ENCODE results near the gene NCAPG2.

The NCAPG2 gene

GRCh38 chr7:158606129-158606528, 98.5 kb downstream of the NCAPG2 start:
- Histone ChIP-seq H3K4me2 (ENCODE audit: insufficient read depth, low read length) (no peak overlapping the region), H4K20me1 (ENCODE audit: insufficient read depth, low read length) (no peaks in the 10 kb centered on the region; the same call in 1 of the 2 replicates), H3K4me3 (ENCODE audit: low read depth in 1 of 2, low read length in 2 of 2) (no peak overlapping the region), H3K9me3 (ENCODE audit: insufficient read depth, low read length, severe bottlenecking) (no peaks in the 10 kb centered on the region), H3K36me3 (ENCODE audit: insufficient read depth, low read length) (peaks cover 77% of the 10 kb centered on the region), H3K9ac (ENCODE audit: low read depth, low read length) (no peak overlapping the region), H3K27me3 (ENCODE audit: insufficient read depth, low read length, poor library complexity) (no peaks in the 10 kb centered on the region), H3K4me1 (ENCODE audit: insufficient read depth, low read length) (no peaks in the 10 kb centered on the region), H3K27ac (ENCODE audit: low read length) (no peak overlapping the region; the same call in 1 of the 2 replicates), H2AFZ (ENCODE audit: low read depth, low read length) (no peak overlapping the region), H3K79me2 (ENCODE audit: insufficient read depth, low read length) (no peaks in the 10 kb centered on the region)
- TF ChIP-seq EZH2 (IDR thresholded peaks at IDR 0.05; ENCODE audit: borderline replicate concordance, low read depth, low read length, severe bottlenecking), result no peak
- no peak for ATAC-seq (ENCODE audit: insufficient read depth, low read depth)
- no peak for DNase-seq

- no peaks in the 10 kb centered on the region for H3K4me1 ChIP-seq (ENCODE audit: insufficient read depth, low read length)
- TF ChIP-seq CTCF (IDR thresholded peaks at IDR 0.05; ENCODE audit: borderline replicate concordance, extremely low read depth, low read length, poor library complexity, severe bottlenecking) (no peak), EZH2 (IDR thresholded peaks at IDR 0.05; ENCODE audit: borderline replicate concordance, low read depth, low read length, severe bottlenecking) (no peak)
- DNase-seq, result no peak
- H3K4me2 ChIP-seq (ENCODE audit: insufficient read depth, low read length), result no peak overlapping the region
- no peaks in the 10 kb centered on the region for H3K79me2 ChIP-seq (ENCODE audit: insufficient read depth, low read length)
- ATAC-seq (ENCODE audit: insufficient read depth, low read depth), result peak; percentile 35; the same call in 1 of the 3 replicates
- no peaks in the 10 kb centered on the region for H3K27me3 ChIP-seq (ENCODE audit: insufficient read depth, low read length, poor library complexity)
- no peak overlapping the region for H3K9ac ChIP-seq (ENCODE audit: low read depth, low read length)
- no peaks in the 10 kb centered on the region; the same call in 1 of the 2 replicates for H4K20me1 ChIP-seq (ENCODE audit: insufficient read depth, low read length)
- H2AFZ ChIP-seq (ENCODE audit: low read depth, low read length), result no peak overlapping the region
- H3K36me3 ChIP-seq (ENCODE audit: insufficient read depth, low read length), result peaks cover 60% of the 10 kb centered on the region
- no peak overlapping the region for H3K4me3 ChIP-seq (ENCODE audit: low read depth in 1 of 2, low read length in 2 of 2)
- H3K9me3 ChIP-seq (ENCODE audit: insufficient read depth, low read length, severe bottlenecking), result no peaks in the 10 kb centered on the region
- H3K27ac ChIP-seq (ENCODE audit: low read length), result no peak overlapping the region
Measured at GRCh38 chr7:158603773-158604755, 100.5 kb downstream of the NCAPG2 start.

DNA sequence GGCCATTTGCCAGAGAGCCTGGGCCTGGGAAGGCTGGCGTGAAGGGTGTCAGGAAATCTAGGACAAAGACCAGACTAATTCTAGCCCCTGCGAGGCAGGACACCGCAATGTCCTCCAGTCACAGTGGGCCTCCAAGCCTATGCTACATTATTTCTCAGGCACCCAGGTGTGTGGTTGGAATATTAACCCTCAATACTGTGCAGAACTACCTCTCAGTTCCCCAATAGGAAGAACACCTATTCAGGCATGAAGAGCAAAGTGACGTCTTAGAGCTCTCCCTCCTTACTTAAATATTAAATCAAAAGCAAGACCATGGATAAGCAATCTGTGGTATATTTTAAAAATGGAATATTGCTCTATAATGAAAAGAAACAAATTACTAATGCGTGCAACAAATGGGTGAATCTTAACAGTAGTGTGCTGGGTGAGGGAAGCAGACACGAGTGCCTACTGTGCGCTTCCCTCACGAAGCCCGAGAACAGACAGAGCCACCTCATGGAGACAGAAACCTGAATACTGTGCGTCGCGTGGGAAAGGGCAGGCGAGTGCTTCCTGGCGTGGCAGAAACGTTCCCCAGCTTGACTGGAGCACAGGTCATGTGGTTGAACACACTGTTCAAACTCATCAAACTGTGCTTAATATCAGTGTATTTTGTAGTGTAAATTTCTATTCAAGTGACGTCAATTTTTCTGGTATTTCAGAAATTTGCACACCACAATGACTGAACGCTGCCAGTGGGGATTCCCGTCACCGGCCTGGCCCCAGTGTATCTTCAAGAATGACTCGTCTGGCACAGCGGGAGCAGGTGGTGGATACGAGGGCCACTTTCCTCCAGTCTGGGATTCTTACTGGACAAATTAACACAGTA, 101.5 kb downstream of the NCAPG2 start:
- no peaks in the 10 kb centered on the region for H3K27me3 ChIP-seq (ENCODE audit: insufficient read depth, low read length, poor library complexity)
- TF ChIP-seq EZH2 (IDR thresholded peaks at IDR 0.05; ENCODE audit: borderline replicate concordance, low read depth, low read length, severe bottlenecking) (no peak), CTCF (IDR thresholded peaks at IDR 0.05; ENCODE audit: borderline replicate concordance, extremely low read depth, low read length, poor library complexity, severe bottlenecking) (no peak)
- no peaks in the 10 kb centered on the region for H3K9me3 ChIP-seq (ENCODE audit: insufficient read depth, low read length, severe bottlenecking)
- no peak overlapping the region for H3K9ac ChIP-seq (ENCODE audit: low read depth, low read length)
- no peak overlapping the region for H3K4me2 ChIP-seq (ENCODE audit: insufficient read depth, low read length)
- ATAC-seq (ENCODE audit: insufficient read depth, low read depth), result no peak
- H3K27ac ChIP-seq (ENCODE audit: low read length), result 0 out of 2 replicates have a peak overlapping the region, but pooled peaks have one; percentile 10
- H3K79me2 ChIP-seq (ENCODE audit: insufficient read depth, low read length), result no peaks in the 10 kb centered on the region
- no peaks in the 10 kb centered on the region; the same call in 1 of the 2 replicates for H4K20me1 ChIP-seq (ENCODE audit: insufficient read depth, low read length)
- no peak for DNase-seq
- peaks cover 51% of the 10 kb centered on the region for H3K36me3 ChIP-seq (ENCODE audit: insufficient read depth, low read length)
- H3K4me1 ChIP-seq (ENCODE audit: insufficient read depth, low read length), result no peaks in the 10 kb centered on the region
- no peak overlapping the region for H3K4me3 ChIP-seq (ENCODE audit: low read depth in 1 of 2, low read length in 2 of 2)
- no peak overlapping the region for H2AFZ ChIP-seq (ENCODE audit: low read depth, low read length)
